ENCODE results near the gene ENKD1. TPM values are rescaled to one million over a fixed set of nuclear protein-coding genes. Genes with fewer than 3 reads are reported as not detected.

ENKD1 gene
- total RNA-seq, 1 donor: 20.7 TPM

- no peak for DNase-seq (ENCODE audit: low read depth in 2 of 3, low spot score in 2 of 3)
These were observed 13.9 kb downstream of the ENKD1 start for GRCh38 chr16:67652578-67653127.

GRCh38 chr16:67651847-67652246 lies 14.7 kb downstream of the ENKD1 start:
- no peak for DNase-seq (ENCODE audit: low read depth in 2 of 3, low spot score in 2 of 3)

GRCh38 chr16:67651039-67651438 lies 15.5 kb downstream of the ENKD1 start:
- DNase-seq (ENCODE audit: low read depth in 2 of 3, low spot score in 2 of 3): no peak

GRCh38 chr16:67650023-67650422 lies 16.5 kb downstream of the ENKD1 start:
- no peak for DNase-seq (ENCODE audit: low read depth in 2 of 3, low spot score in 2 of 3)

- DNase-seq (ENCODE audit: low read depth in 2 of 3, low spot score in 2 of 3): no peak
These were observed 17.0 kb downstream of the ENKD1 start for GRCh38 chr16:67649494-67649931.

- DNase-seq (ENCODE audit: low read depth in 2 of 3, low spot score in 2 of 3): no peak
These were observed 17.7 kb downstream of the ENKD1 start for GRCh38 chr16:67648764-67649407.

GRCh38 chr16:67648088-67648763 lies 18.3 kb downstream of the ENKD1 start:
- DNase-seq (ENCODE audit: low read depth in 2 of 3, low spot score in 2 of 3): no peak

- no peak for DNase-seq (ENCODE audit: low read depth in 2 of 3, low spot score in 2 of 3)
These were observed 18.9 kb downstream of the ENKD1 start for GRCh38 chr16:67647681-67648080.

- no peak for DNase-seq (ENCODE audit: low read depth in 2 of 3, low spot score in 2 of 3)
These were observed 19.4 kb downstream of the ENKD1 start for GRCh38 chr16:67647111-67647651.

GRCh38 chr16:67645397-67646121 lies 21.0 kb downstream of the ENKD1 start:
- peak in 1 of 3 donors; percentile 34 for DNase-seq (ENCODE audit: low read depth in 2 of 3, low spot score in 2 of 3)

- DNase-seq (ENCODE audit: low read depth in 2 of 3, low spot score in 2 of 3): no peak
These were observed 22.5 kb downstream of the ENKD1 start for GRCh38 chr16:67644038-67644437.

- no peak for DNase-seq (ENCODE audit: low read depth in 2 of 3, low spot score in 2 of 3)
These were observed 24.5 kb downstream of the ENKD1 start for GRCh38 chr16:67641779-67642708.

- DNase-seq (ENCODE audit: low read depth in 2 of 3, low spot score in 2 of 3): no peak
These were observed 28.9 kb downstream of the ENKD1 start for GRCh38 chr16:67637625-67638024.

- no peak for DNase-seq (ENCODE audit: low read depth in 2 of 3, low spot score in 2 of 3)
These were observed 29.8 kb downstream of the ENKD1 start for GRCh38 chr16:67636713-67637112.

- DNase-seq (ENCODE audit: low read depth in 2 of 3, low spot score in 2 of 3): no peak
These were observed 34.0 kb downstream of the ENKD1 start for GRCh38 chr16:67632415-67633172.

- no peak for DNase-seq (ENCODE audit: low read depth in 2 of 3, low spot score in 2 of 3)
These were observed 38.3 kb downstream of the ENKD1 start for GRCh38 chr16:67628216-67628615.

- peak in 1 of 3 donors; percentile 9 for DNase-seq (ENCODE audit: low read depth in 2 of 3, low spot score in 2 of 3)
These were observed 52.7 kb downstream of the ENKD1 start for GRCh38 chr16:67613808-67614207.

Measured in hematopoietic multipotent progenitor cell (in vitro differentiated cells).